GM12892 (cell line): ENCODE results near the gene PRKD2.

ENCODE experiments used
- POLR2A ChIP-seq: IDR thresholded peaks from 2 replicates; pipeline ENCODE4 v1.6.1; 2011; ENCODE audit warnings: low read depth, low read length, control low read depth
- POLR2AphosphoS5 ChIP-seq: IDR thresholded peaks from 2 replicates; pipeline ENCODE4 v1.6.1; 2011; ENCODE audit warnings: low read depth, low read length, control low read depth
- TAF1 ChIP-seq: IDR thresholded peaks from 2 replicates; pipeline ENCODE4 v1.6.1; 2011; ENCODE audit warnings: low read depth, mild to moderate bottlenecking, control low read depth, low read length, borderline replicate concordance

DNA sequence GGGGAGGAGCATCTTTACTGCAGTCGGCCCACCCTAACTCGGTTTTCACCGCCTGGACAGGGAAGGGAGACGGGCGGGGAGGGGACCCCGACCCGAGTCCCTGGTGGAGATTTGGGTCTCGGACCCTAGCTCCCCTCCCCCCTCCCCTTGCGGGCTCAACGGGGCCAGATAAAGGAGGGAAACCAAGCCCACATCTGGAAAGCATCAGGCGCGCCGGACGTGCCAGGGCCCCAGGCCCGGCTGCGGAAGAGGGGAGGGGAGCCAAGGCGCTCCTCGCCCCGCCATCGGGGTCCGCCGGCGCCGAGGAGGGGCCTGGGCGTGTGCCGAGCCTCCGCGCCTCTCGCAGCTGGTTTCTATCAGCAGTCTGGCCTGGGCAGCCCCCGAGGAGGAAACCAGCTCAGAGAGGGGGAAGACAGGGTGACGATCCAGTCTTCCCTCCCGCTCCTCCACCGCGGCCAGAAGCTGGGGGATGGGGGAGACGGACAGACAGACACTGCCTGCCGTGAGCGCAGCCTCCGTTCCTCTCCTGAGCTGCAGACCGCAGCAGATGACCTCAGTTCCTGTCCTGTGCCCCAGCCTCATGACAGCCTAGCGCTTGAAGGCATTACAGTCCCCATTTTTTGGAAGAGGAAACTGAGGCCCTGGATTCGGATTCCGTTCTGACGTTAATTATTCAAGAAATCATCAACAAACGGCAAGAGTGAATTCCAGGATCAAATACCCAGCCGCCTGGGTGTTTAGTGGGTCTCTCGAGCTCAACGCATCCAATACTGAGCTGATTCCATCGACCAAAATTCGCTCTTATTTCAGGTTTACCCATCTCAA lies 77.3 kb downstream of the PRKD2 start:
- TF ChIP-seq POLR2AphosphoS5 (no peak), POLR2A (no peak), TAF1 (no peak)
